ENCODE results near the gene MRPL19. TPM values are rescaled to one million over a fixed set of nuclear protein-coding genes. Genes with fewer than 3 reads are reported as not detected.

Gene MRPL19
- total RNA-seq, 1 donor from 2014 or later, result 57.0 TPM

- DNase-seq, result no peak
- Histone ChIP-seq H3K4me1 (peaks cover 5% of the 10 kb centered on the region), H3K4me3 (no peak overlapping the region), H3K9me3 (replicated peaks) (no peaks in the 10 kb centered on the region), H3K27ac (replicated peaks) (no peak overlapping the region), H3K36me3 (no peaks in the 10 kb centered on the region), H3K27me3 (ENCODE audit: low read depth) (peaks cover 52% of the 10 kb centered on the region)
- intact Hi-C loops (cut with micrococcal nuclease), result no loop called here
- TF ChIP-seq CTCF (IDR thresholded peaks at IDR 0.05; ENCODE audit: borderline replicate concordance), result no peak
Measured at GRCh38 chr2:75610671-75611070, 35.9 kb upstream of the MRPL19 start.

DNA sequence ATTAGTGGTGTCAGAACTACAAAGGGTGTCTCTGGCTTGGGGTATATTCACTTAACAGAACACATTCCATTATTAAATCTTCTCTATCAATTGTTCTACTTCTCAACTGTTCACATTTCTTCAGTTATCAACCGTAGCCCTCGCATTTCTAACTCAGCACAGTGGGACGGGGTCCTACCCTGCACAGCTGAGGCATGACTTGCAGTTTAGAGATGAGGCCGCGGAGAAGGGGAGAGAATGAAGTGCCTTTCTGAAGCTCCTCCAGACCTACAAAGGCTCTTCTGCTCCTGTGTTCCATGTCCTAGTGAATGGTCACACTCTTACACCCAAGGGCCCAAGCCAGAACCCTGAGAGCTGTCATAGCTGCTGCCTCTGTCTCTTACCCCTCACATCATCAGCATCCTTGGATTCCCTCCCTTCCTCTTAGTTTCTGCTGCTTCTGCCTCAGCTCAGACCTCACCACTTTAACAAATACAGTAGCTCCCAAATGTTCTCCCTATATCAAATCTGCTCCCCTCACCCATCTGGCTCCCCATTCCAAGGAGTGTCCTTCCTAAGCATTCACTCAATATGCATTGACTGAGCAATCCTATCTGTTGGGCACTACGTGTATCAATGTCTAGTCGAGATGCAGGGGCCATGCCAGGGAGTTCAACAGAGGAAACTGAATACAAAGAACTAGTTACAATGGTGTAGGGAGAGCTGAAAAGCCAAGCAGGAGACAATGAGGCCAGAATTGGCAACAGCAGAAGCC, 34.3 kb upstream of the MRPL19 start:
- Histone ChIP-seq H3K4me3 (no peak overlapping the region), H3K9me3 (replicated peaks) (peaks cover 5% of the 10 kb centered on the region), H3K27ac (replicated peaks) (no peak overlapping the region), H3K27me3 (ENCODE audit: low read depth) (peaks cover 35% of the 10 kb centered on the region), H3K36me3 (no peaks in the 10 kb centered on the region), H3K4me1 (peaks cover 5% of the 10 kb centered on the region)
- intact Hi-C loops (cut with micrococcal nuclease), result no loop called here
- no peak for DNase-seq
- no peak for TF ChIP-seq CTCF (IDR thresholded peaks at IDR 0.05; ENCODE audit: borderline replicate concordance)

- peaks cover 30% of the 10 kb centered on the region for H3K27me3 ChIP-seq (ENCODE audit: low read depth)
- no peak overlapping the region for H3K4me3 ChIP-seq
- peaks cover 5% of the 10 kb centered on the region for H3K9me3 ChIP-seq (replicated peaks)
- DNase-seq, result no peak
- H3K27ac ChIP-seq (replicated peaks), result no peak overlapping the region
- peaks cover 5% of the 10 kb centered on the region for H3K4me1 ChIP-seq
- no peaks in the 10 kb centered on the region for H3K36me3 ChIP-seq
- no peak for TF ChIP-seq CTCF (IDR thresholded peaks at IDR 0.05; ENCODE audit: borderline replicate concordance)
- intact Hi-C loops (cut with micrococcal nuclease), result no loop called here
Measured at GRCh38 chr2:75612862-75613243, 33.7 kb upstream of the MRPL19 start.

- Histone ChIP-seq H3K27ac (replicated peaks) (no peak overlapping the region), H3K36me3 (no peaks in the 10 kb centered on the region), H3K27me3 (ENCODE audit: low read depth) (peaks cover 16% of the 10 kb centered on the region), H3K4me1 (no peaks in the 10 kb centered on the region), H3K4me3 (no peak overlapping the region), H3K9me3 (replicated peaks) (peaks cover 5% of the 10 kb centered on the region)
- intact Hi-C loops (cut with micrococcal nuclease), result no loop called here
- TF ChIP-seq CTCF (IDR thresholded peaks at IDR 0.05; ENCODE audit: borderline replicate concordance), result no peak
- DNase-seq, result no peak
Measured at GRCh38 chr2:75614162-75614651, 32.4 kb upstream of the MRPL19 start.

GRCh38 chr2:75616406-75616805, 30.2 kb upstream of the MRPL19 start:
- intact Hi-C loops (cut with micrococcal nuclease), result no loop called here
- Histone ChIP-seq H3K9me3 (replicated peaks) (peaks cover 5% of the 10 kb centered on the region), H3K27ac (replicated peaks) (no peak overlapping the region)

More at GRCh38 chr2:75616406-75616805, 30.2 kb upstream of the MRPL19 start:
- Histone ChIP-seq H3K36me3 (no peaks in the 10 kb centered on the region), H3K4me3 (no peak overlapping the region), H3K4me1 (no peaks in the 10 kb centered on the region), H3K27me3 (ENCODE audit: low read depth) (no peaks in the 10 kb centered on the region)
- no peak for TF ChIP-seq CTCF (IDR thresholded peaks at IDR 0.05; ENCODE audit: borderline replicate concordance)
- DNase-seq, result no peak

Measured in left ventricle myocardium inferior (tissue), 1 donor.